ENCODE measurements around the gene THEM5. TPM values are rescaled to one million over a fixed set of nuclear protein-coding genes. Genes with fewer than 3 reads are reported as not detected.

The THEM5 gene
- total RNA-seq, 1 experiment from 2014 or later, result 0.75 TPM

GRCh38 chr1:151798571-151798970, 54.9 kb downstream of the THEM5 start:
- H3K27me3 ChIP-seq, result peaks cover 20% of the 10 kb centered on the region; the same call in 1 of the 2 replicates

More at GRCh38 chr1:151798571-151798970, 54.9 kb downstream of the THEM5 start:
- Histone ChIP-seq H3K36me3 (no peaks in the 10 kb centered on the region), H3K4me3 (no peak overlapping the region), H3K4me1 (no peaks in the 10 kb centered on the region), H3K9me3 (replicated peaks) (no peaks in the 10 kb centered on the region), H3K27ac (no peak overlapping the region)
- no peak for DNase-seq

Other genes with a start within 250 kb of the THEM5 start
- 26.4 and 28.9 TPM in 2 replicates for gene SNX27, start 241.7 kb downstream of the THEM5 start, total RNA-seq (2014; rRNA removed; shearing (Covaris generic))
- not detected in 2 replicates for gene CELF3, start 136.9 kb downstream of the THEM5 start, total RNA-seq (2014; rRNA removed; shearing (Covaris generic))
- not detected in 2 replicates for gene RIIAD1, start 132.2 kb downstream of the THEM5 start, total RNA-seq (2014; rRNA removed; shearing (Covaris generic))
- gene MRPL9, start 90.2 kb downstream of the THEM5 start, total RNA-seq (2014; rRNA removed; shearing (Covaris generic)), result 77.1 and 80.3 TPM in 2 replicates
- gene TDRKH, start 63.2 kb downstream of the THEM5 start, total RNA-seq (2014; rRNA removed; shearing (Covaris generic)), result 3.7 and 6.2 TPM in 2 replicates
- gene LINGO4, start 48.3 kb downstream of the THEM5 start, total RNA-seq (2014; rRNA removed; shearing (Covaris generic)), result not detected in 2 replicates
- gene RORC, start 21.9 kb downstream of the THEM5 start, total RNA-seq (2014; rRNA removed; shearing (Covaris generic)), result not detected in 2 replicates
- gene C2CD4D, start 13.9 kb downstream of the THEM5 start, total RNA-seq (2014; rRNA removed; shearing (Covaris generic)), result 0.08 TPM in 1 of 2 replicates, not detected in the other
- 13.5 and 15.4 TPM in 2 replicates for gene THEM4, start 55.8 kb upstream of the THEM5 start, total RNA-seq (2014; rRNA removed; shearing (Covaris generic))
- 36.4 and 38.3 TPM in 2 replicates for gene S100A10, start 140.1 kb upstream of the THEM5 start, total RNA-seq (2014; rRNA removed; shearing (Covaris generic))
- 492 and 509 TPM in 2 replicates for gene S100A11, start 183.3 kb upstream of the THEM5 start, total RNA-seq (2014; rRNA removed; shearing (Covaris generic))
- gene TCHHL1, start 235.4 kb upstream of the THEM5 start, total RNA-seq (2014; rRNA removed; shearing (Covaris generic)), result not detected in 2 replicates

Measured in SJCRH30 (cell line).